H1 (cell line): ENCODE measurements around the gene DENND5B. TPM values are rescaled to one million over a fixed set of nuclear protein-coding genes. Genes with fewer than 3 reads are reported as not detected.

Source experiments
- CTCF ChIA-PET: fragments of 300-600 bp; sonication (Branson Sonifier 250); formaldehyde crosslinking; loops from one replicate; lab custom pipeline; 2021; ENCODE audit not compliant: partially characterized antibody; lab: Charles Lee
- POLR2A ChIA-PET: fragments of 300-600 bp; sonication (Branson Sonifier 250); formaldehyde crosslinking; loops from one replicate; lab custom pipeline; 2021; ENCODE audit warnings: inconsistent platforms; ENCODE audit not compliant: partially characterized antibody; lab: Charles Lee
- DNase-seq, 2 experiments: peaks; one replicate each; pipeline versions ENCODE4 v3.0.0 to v3.0.0-alpha.2; 2010 to 2022; ENCODE audit warnings: low spot score in 2 of 2, low read depth in 1 of 2, mixed read lengths in 1 of 2
- FAIRE-seq: peaks from 2 replicates; lab custom pipeline; 2011; peaks lifted over from hg19 to GRCh38; lab: Jason Lieb, UNC
- H2AFZ ChIP-seq: 2 replicates; pipeline ENCODE4 v1.8.1; 2012; ENCODE audit warnings: low read length, inconsistent platforms
- H2AK5ac ChIP-seq: 2 replicates; pipeline ENCODE4 v1.6.1; 2013; ENCODE audit warnings: low read depth, low read length
- H2BK120ac ChIP-seq: replicated peaks from 2 replicates; pipeline ENCODE3; 2013; ENCODE audit warnings: low read depth, low read length, inconsistent platforms
- H2BK12ac ChIP-seq: 2 replicates; pipeline ENCODE4 v1.6.1; 2013; ENCODE audit warnings: low read depth, low read length
- H2BK15ac ChIP-seq: 2 replicates; pipeline ENCODE4 v1.6.1; 2013; ENCODE audit warnings: low read length
- H2BK20ac ChIP-seq: 2 replicates; pipeline ENCODE4 v1.6.1; 2013; ENCODE audit warnings: low read length
- H2BK5ac ChIP-seq: 2 replicates; pipeline ENCODE4 v1.6.1; 2013; ENCODE audit warnings: low read depth, low read length
- H3K14ac ChIP-seq: 2 replicates; pipeline ENCODE4 v1.6.1; 2013; ENCODE audit warnings: inconsistent platforms; ENCODE audit not compliant: insufficient read length
- H3K18ac ChIP-seq: 2 replicates; pipeline ENCODE4 v1.6.1; 2013; ENCODE audit warnings: low read length; ENCODE audit errors: extremely low read depth
- H3K23ac ChIP-seq: 2 replicates; pipeline ENCODE4 v1.6.1; 2013; ENCODE audit warnings: inconsistent platforms; ENCODE audit not compliant: insufficient read length
- H3K23me2 ChIP-seq: 2 replicates; pipeline ENCODE4 v1.6.1; 2013; ENCODE audit warnings: low read depth, low read length
- H3K27ac ChIP-seq: 2 replicates; pipeline ENCODE4 v1.6.1; 2011; ENCODE audit warnings: low read depth, low read length, inconsistent platforms
- H3K27me3 ChIP-seq, 4 experiments: replicated peaks in 1 of 4; 1 replicate in 1 of 4; 2 replicates in 3 of 4; pipeline versions ENCODE4 v1.6.1 to v1.8.1; 2011 to 2013; ENCODE audit warnings: low read length in 3 of 4, mild to moderate bottlenecking in 3 of 4, inconsistent platforms in 2 of 4, mixed read lengths in 2 of 4, moderate library complexity in 1 of 4; ENCODE audit not compliant: control insufficient read depth in 3 of 4, insufficient read depth in 3 of 4; ENCODE audit errors: extremely low read depth in 1 of 4
- H3K36me3 ChIP-seq, 4 experiments: 2 replicates each; pipeline versions ENCODE4 v1.6.1 to v1.8.1; 2011 to 2013; ENCODE audit warnings: mild to moderate bottlenecking in 4 of 4, low read length in 3 of 4, moderate library complexity in 2 of 4, control low read depth in 1 of 4, inconsistent platforms in 1 of 4; ENCODE audit not compliant: insufficient read depth in 4 of 4, control insufficient read depth in 2 of 4
- H3K4ac ChIP-seq: replicated peaks from 2 replicates; pipeline ENCODE3; 2013; ENCODE audit warnings: low read length, low read depth, mixed read lengths, inconsistent platforms; ENCODE audit not compliant: insufficient read length
- H3K4me1 ChIP-seq, 4 experiments: replicated peaks in 1 of 4; 1 replicate in 1 of 4; 2 replicates in 3 of 4; pipeline versions ENCODE4 v1.6.1 to v1.8.1; 2011 to 2013; ENCODE audit warnings: low read length in 3 of 4, inconsistent platforms in 2 of 4, mixed read lengths in 1 of 4; ENCODE audit not compliant: insufficient read depth in 4 of 4, control insufficient read depth in 3 of 4
- H3K4me2 ChIP-seq, 2 experiments: 2 replicates each; pipeline versions ENCODE4 v1.6.1 to v1.8.1; 2011 to 2013; ENCODE audit warnings: low read depth in 2 of 2, low read length in 2 of 2, control low read depth in 1 of 2, inconsistent platforms in 1 of 2, mild to moderate bottlenecking in 1 of 2; ENCODE audit not compliant: insufficient read depth in 1 of 2
- H3K4me3 ChIP-seq, 4 experiments: fragments of 200-600, 300-600 bp in 1 of 4; sonication (generic), shearing (Covaris generic), sonication (Bioruptor Twin) in 1 of 4; 2 replicates each; pipeline versions ENCODE4 v1.5.1 to v1.8.1; 2011 to 2016; ENCODE audit warnings: low read length in 4 of 4, low read depth in 3 of 4, control low read depth in 2 of 4, inconsistent platforms in 2 of 4, mild to moderate bottlenecking in 2 of 4, mixed read lengths in 1 of 4, moderate library complexity in 1 of 4; ENCODE audit not compliant: insufficient read depth in 2 of 4; ENCODE audit errors: extremely low read depth in 1 of 4
- H3K56ac ChIP-seq: replicated peaks from 2 replicates; pipeline ENCODE3; 2013; ENCODE audit warnings: low read depth, mild to moderate bottlenecking, mixed read lengths, low read length, inconsistent platforms; ENCODE audit not compliant: insufficient read length
- H3K79me1 ChIP-seq: 2 replicates; pipeline ENCODE4 v1.6.1; 2013; ENCODE audit warnings: low read depth, low read length, control low read depth
- H3K79me2 ChIP-seq, 2 experiments: 2 replicates each; pipeline versions ENCODE4 v1.6.1 to v1.8.1; 2012 to 2013; ENCODE audit warnings: low read length in 2 of 2, mild to moderate bottlenecking in 2 of 2, inconsistent platforms in 1 of 2; ENCODE audit not compliant: insufficient read depth in 2 of 2, control insufficient read depth in 1 of 2
- H3K9ac ChIP-seq, 4 experiments: replicated peaks in 1 of 4; 1 replicate in 1 of 4; 2 replicates in 3 of 4; pipeline versions ENCODE4 v1.6.1 to v1.8.1; 2011 to 2013; ENCODE audit warnings: low read depth in 3 of 4, low read length in 3 of 4, control low read depth in 2 of 4, mild to moderate bottlenecking in 2 of 4, moderate library complexity in 2 of 4, inconsistent platforms in 1 of 4; ENCODE audit errors: extremely low read depth in 1 of 4
- H3K9me3 ChIP-seq, 2 experiments: 2 replicates each; pipeline versions ENCODE4 v1.6.1 to v1.8.1; 2012 to 2013; ENCODE audit warnings: mild to moderate bottlenecking in 2 of 2, moderate library complexity in 2 of 2, control low read depth in 1 of 2, inconsistent platforms in 1 of 2, low read depth in 1 of 2, low read length in 1 of 2, mixed read lengths in 1 of 2; ENCODE audit not compliant: insufficient read depth in 2 of 2
- H4K20me1 ChIP-seq, 2 experiments: replicated peaks in 1 of 2; 2 replicates each; pipeline versions ENCODE3 to v1.8.1; 2011 to 2013; ENCODE audit warnings: inconsistent platforms in 2 of 2, low read length in 2 of 2, mild to moderate bottlenecking in 1 of 2; ENCODE audit not compliant: insufficient read depth in 2 of 2, control insufficient read depth in 1 of 2
- H4K5ac ChIP-seq: 2 replicates; pipeline ENCODE4 v1.6.1; 2013; ENCODE audit warnings: low read length, low read depth, mixed read lengths, inconsistent platforms; ENCODE audit not compliant: insufficient read length
- H4K8ac ChIP-seq: 2 replicates; pipeline ENCODE4 v1.8.0; 2013; ENCODE audit warnings: mild to moderate bottlenecking, moderate library complexity, low read length, inconsistent platforms; ENCODE audit not compliant: insufficient read depth; ENCODE audit errors: extremely low read depth
- H4K91ac ChIP-seq: replicated peaks from 2 replicates; pipeline ENCODE3; 2013; ENCODE audit warnings: low read length, mixed read lengths, inconsistent platforms; ENCODE audit not compliant: insufficient read length
- CEBPB ChIP-seq: IDR thresholded peaks from 2 replicates; pipeline ENCODE4 v1.6.1; 2012; ENCODE audit warnings: low read depth, low read length
- EGR1 ChIP-seq: IDR thresholded peaks from 2 replicates; pipeline ENCODE4 v1.6.1; 2011; ENCODE audit warnings: low read depth, low read length, borderline replicate concordance
- HDAC6 ChIP-seq: IDR thresholded peaks from one replicate; pipeline ENCODE4 v1.7.1; 2012; ENCODE audit warnings: low read depth, mild to moderate bottlenecking, inconsistent platforms, low read length, moderate library complexity
- JUND ChIP-seq: IDR thresholded peaks from 2 replicates; pipeline ENCODE4 v1.6.1; 2011; ENCODE audit warnings: mild to moderate bottlenecking, improper control_type of control experiment, low read length
- KDM4A ChIP-seq: IDR thresholded peaks from one replicate; pipeline ENCODE4 v1.7.1; 2012; ENCODE audit warnings: low read depth, mild to moderate bottlenecking, moderate library complexity, low read length, inconsistent platforms; ENCODE audit not compliant: severe bottlenecking
- PHF8 ChIP-seq: fragments of 200-600 bp; sonication (generic); conservative IDR thresholded peaks from 2 replicates; pipeline ENCODE4 v1.7.1; 2012; ENCODE audit warnings: low read depth, mild to moderate bottlenecking, inconsistent platforms, low read length, moderate library complexity
- RBBP5 ChIP-seq: IDR thresholded peaks from 2 replicates; pipeline ENCODE4 v1.7.1; 2012; ENCODE audit warnings: low read depth, mild to moderate bottlenecking, inconsistent platforms, low read length, moderate library complexity, borderline replicate concordance
- RFX5 ChIP-seq: IDR thresholded peaks from 2 replicates; pipeline ENCODE4 v1.6.1; 2011; ENCODE audit warnings: low read depth, low read length, improper control_type of control experiment, borderline replicate concordance
- RXRA ChIP-seq: IDR thresholded peaks from 2 replicates; pipeline ENCODE4 v1.6.1; 2011; ENCODE audit warnings: low read depth, mild to moderate bottlenecking, low read length, moderate library complexity; ENCODE audit not compliant: insufficient read depth
- TAF7 ChIP-seq: optimal IDR thresholded peaks from 2 replicates; pipeline ENCODE3; 2011; ENCODE audit warnings: low read depth, mild to moderate bottlenecking, inconsistent platforms, low read length, moderate library complexity, borderline replicate concordance
- TEAD4 ChIP-seq: IDR thresholded peaks from 2 replicates; pipeline ENCODE4 v1.6.1; 2012; ENCODE audit warnings: low read depth, low read length, inconsistent platforms, mixed read lengths
- USF2 ChIP-seq: IDR thresholded peaks from 2 replicates; pipeline ENCODE4 v1.6.1; 2011; ENCODE audit warnings: low read length, improper control_type of control experiment
- WGBS, 2 experiments: shearing (Covaris generic) in 1 of 2; methylation state at CpG; one replicate each; pipeline versions ENCODE4 v1.1.6 to v1.1.7; 2013 to 2015; ENCODE audit warnings: low lambda C conversion rate in 2 of 2, mixed read lengths in 2 of 2, inconsistent platforms in 1 of 2, low coverage in 1 of 2, missing lambda C conversion rate in 1 of 2; ENCODE audit not compliant: insufficient replicate concordance in 2 of 2, insufficient coverage in 1 of 2, insufficient read length in 1 of 2; ENCODE audit errors: extremely low coverage in 1 of 2, missing lambda C conversion rate in 1 of 2; 5-methylcytosine and 5-hydroxymethylcytosine counted together
- polyA plus RNA-seq, 7 experiments: library from polyadenylated mRNA; depleted of rRNA in 3 of 7; stranded (reverse) in 5 of 7; unstranded in 2 of 7; fragments of >200 nt in 5 of 7; fragments of 200-250 nt in 2 of 7; gene quantifications; 1 replicate in 5 of 7; 2 replicates in 1 of 7; 4 replicates in 1 of 7; pipeline versions ENCODE4 v1.2.1 to v1.2.3, GENCODE V29; 2011 to 2013; ENCODE audit warnings: missing spikeins in 2 of 7, mixed read lengths in 2 of 7
- total RNA-seq: library from RNA; stranded (reverse); fragmentation: NEBNext Ultra II Directional; extraction: Animal tissue kit (Norgen Biotek cat#: 25700); gene quantifications from 2 replicates; pipeline ENCODE4 v1.2.1, GENCODE V29; 2021

The DENND5B gene
- total and polyA plus RNA-seq, 2 of the 8 experiments (the other 6 are each of a cell fraction or from before 2014, with no cell fraction given): 13.4 to 20.2 TPM

GRCh38 chr12:31517994-31518393, 72.9 kb downstream of the DENND5B start:
- H3K27ac ChIP-seq: peak overlapping the region; percentile 70
- H2BK12ac ChIP-seq: peak overlapping the region; percentile 51
- no peak overlapping the region for H3K56ac ChIP-seq
- peak overlapping the region; percentile 67 for H2BK120ac ChIP-seq
- no peak overlapping the region for H3K14ac ChIP-seq
- peak overlapping the region; percentile 50 for H4K91ac ChIP-seq
- H3K23ac ChIP-seq: no peak overlapping the region
- H2AK5ac ChIP-seq: peak overlapping the region; percentile 84
- peak overlapping the region; percentile 10 for H3K4ac ChIP-seq
- peak overlapping the region in 1 of 4 experiments; percentile 25; a peak in 1 of 8 replicates for H3K4me3 ChIP-seq
- no peak overlapping the region for H2AFZ ChIP-seq
- no peaks in the 10 kb centered on the region for H4K20me1 ChIP-seq
- FAIRE-seq: peak; percentile 36
- H3K27me3 ChIP-seq: no peaks in the 10 kb centered on the region
- H3K4me2 ChIP-seq: peak overlapping the region; percentile 44 to 55
- H2BK5ac ChIP-seq: peak overlapping the region; percentile 86; the same call in 1 of the 2 replicates
- no peak overlapping the region for H2BK15ac ChIP-seq
- H3K9ac ChIP-seq: peak overlapping the region in 2 of 4 experiments; percentile 8 to 21; a peak in 2 of 7 replicates
- H2BK20ac ChIP-seq: no peak overlapping the region
- H3K9me3 ChIP-seq: no peaks in the 10 kb centered on the region
- POLR2A ChIA-PET: interaction anchor here (0.6 to 3.7 kb wide), 9 partner anchors 9 to 192 kb away, joined by 3 to 18 read pairs (median 6); partner anchors contain the start of genes DENND5B and SINHCAF
- no peak for TF ChIP-seq JUND
- no peak for TF ChIP-seq CEBPB
- no peak for TF ChIP-seq RBBP5
- no peak for TF ChIP-seq RFX5
- no peak for TF ChIP-seq HDAC6
- no peak for TF ChIP-seq USF2
- no peak for TF ChIP-seq EGR1
- TF ChIP-seq TAF7: no peak
- TF ChIP-seq RXRA: no peak
- no peak for TF ChIP-seq PHF8
- no peak for TF ChIP-seq TEAD4
- no peak for TF ChIP-seq KDM4A
- TF ChIP-seq, all 59 proteins: peak for 0
- Histone ChIP-seq H3K23me2 (no peaks in the 10 kb centered on the region; the same call in 1 of the 2 replicates), H3K18ac (peak overlapping the region; percentile 86), H3K4me1 (peaks cover 11 to 32% (median 22%) of the 10 kb centered on the region in 4 experiments), H3K36me3 (no peaks in the 10 kb centered on the region), H4K5ac (peak overlapping the region; percentile 94), H4K8ac (no peak overlapping the region), H3K79me1 (no peaks in the 10 kb centered on the region), H3K79me2 (peaks cover 0 to 36% of the 10 kb centered on the region in 2 experiments; a peak in 2 of 4 replicates)
- no peak for DNase-seq
- CTCF ChIA-PET: interaction anchor here (1.1 to 1.4 kb wide), 4 partner anchors 10 to 68 kb away, joined by 4 to 7 read pairs (median 5); no protein-coding TSS in a partner anchor
- WGBS, 2 experiments: 35% methylated on average over 1 of the region's 1 CpG; no CpG with 5 or more reads in 1 of the 2 experiments
